K562 (cell line): ENCODE measurements around the gene PIBF1. TPM values are rescaled to one million over a fixed set of nuclear protein-coding genes. Genes with fewer than 3 reads are reported as not detected.
A peak's percentile ranks its signal among the peaks of the same experiment; 100 is the strongest.

Experiments
- ATAC-seq: fragments of 200-7000 bp; cut with Tn5 transposase; 3 replicates; pipeline ENCODE4 v1.9.1; 2020; ENCODE audit warnings: moderate library complexity
- BruUV-seq: library from RNA; stranded (reverse); fragments of 400-500 nt; replicated peaks from 2 replicates; lab custom pipeline; 2021; lab: Mats Ljungman, UMichigan
- CTCF ChIA-PET: fragments of 300-600 bp; formaldehyde crosslinking; extraction: SDS; loops from one replicate; lab custom pipeline; 2021; ENCODE audit warnings: low intra/inter-chr PET ratio; lab: Yijun Ruan, JAX
- POLR2A ChIA-PET: fragments of 300-600, 350-650 bp; sonication (Branson Sonifier 250); formaldehyde crosslinking; extraction: SDS; loops from one replicate; lab custom pipeline; 2021; ENCODE audit warnings: antibody characterized with exemption, inconsistent platforms; lab: Yijun Ruan, JAX
- DNase-seq, 4 experiments: peaks; one replicate each; pipeline versions ENCODE4 v3.0.0 to v3.0.0-alpha.2; 2011 to 2018; ENCODE audit warnings: low spot score in 3 of 4, mixed read lengths in 3 of 4; ENCODE audit errors: extremely low read depth in 1 of 4
- FAIRE-seq: peaks from 2 replicates; lab custom pipeline; 2011; peaks lifted over from hg19 to GRCh38; lab: Jason Lieb, UNC
- H2AFZ ChIP-seq: 2 replicates; pipeline ENCODE4 v1.6.0; 2011; ENCODE audit warnings: low read depth, low read length, control low read depth, inconsistent platforms
- H3K27ac ChIP-seq: fragments of 200-600 bp; 3 replicates; pipeline ENCODE4 v1.8.0; 2011; ENCODE audit warnings: low read depth, mild to moderate bottlenecking, control low read depth, inconsistent platforms, low read length, moderate library complexity, mixed read lengths; ENCODE audit errors: extremely low read depth
- H3K27me3 ChIP-seq, 2 experiments: fragments of 300-600 bp in 1 of 2; 2 replicates in 1 of 2; 3 replicates in 1 of 2; pipeline versions ENCODE4 v1.6.0 to v1.8.0; 2011; ENCODE audit warnings: inconsistent platforms in 2 of 2, low read length in 2 of 2, mild to moderate bottlenecking in 1 of 2, mixed read lengths in 1 of 2, moderate library complexity in 1 of 2; ENCODE audit not compliant: control insufficient read depth in 2 of 2, insufficient read depth in 2 of 2
- H3K36me3 ChIP-seq: fragments of 300-600 bp; 3 replicates; pipeline ENCODE4 v1.8.0; 2011; ENCODE audit warnings: mild to moderate bottlenecking, low read length, inconsistent platforms; ENCODE audit not compliant: control insufficient read depth, insufficient read depth
- H3K4me1 ChIP-seq, 2 experiments: fragments of 200-600 bp in 1 of 2; replicated peaks in 1 of 2; 2 replicates in 1 of 2; 3 replicates in 1 of 2; pipeline versions ENCODE4 v1.5.1 to v1.8.0; 2011; ENCODE audit warnings: inconsistent platforms in 2 of 2, low read length in 2 of 2, mild to moderate bottlenecking in 1 of 2, mixed read lengths in 1 of 2, moderate library complexity in 1 of 2; ENCODE audit not compliant: control insufficient read depth in 2 of 2, insufficient read depth in 2 of 2
- H3K4me2 ChIP-seq: 2 replicates; pipeline ENCODE4 v1.6.1; 2011; ENCODE audit warnings: low read length, control low read depth, inconsistent platforms, mixed read lengths; ENCODE audit not compliant: insufficient read depth
- H3K4me3 ChIP-seq: fragments of 200-600 bp; sonication (generic), shearing (Covaris generic); 2 replicates; pipeline ENCODE4 v1.5.1; 2016; ENCODE audit warnings: control low read depth, inconsistent platforms
- H3K79me2 ChIP-seq: fragments of 200-600 bp; 3 replicates; pipeline ENCODE4 v1.8.0; 2011; ENCODE audit warnings: low read length, inconsistent platforms; ENCODE audit not compliant: control insufficient read depth, insufficient read depth
- H3K9ac ChIP-seq, 2 experiments: 2 replicates each; pipeline versions ENCODE4 v1.6.0 to v1.6.1; 2011; ENCODE audit warnings: low read depth in 2 of 2, low read length in 2 of 2, control low read depth in 1 of 2, inconsistent platforms in 1 of 2, mild to moderate bottlenecking in 1 of 2, mixed read lengths in 1 of 2; ENCODE audit not compliant: insufficient read depth in 1 of 2
- H3K9me1 ChIP-seq: one replicate; pipeline ENCODE4 v1.6.0; 2011; ENCODE audit warnings: inconsistent platforms, mild to moderate bottlenecking, low read length, moderate library complexity; ENCODE audit not compliant: control insufficient read depth, insufficient read depth
- H3K9me3 ChIP-seq: replicated peaks from 2 replicates; pipeline ENCODE4 v1.5.1; 2011; ENCODE audit warnings: low read depth, low read length, inconsistent platforms; ENCODE audit not compliant: control insufficient read depth, insufficient read depth
- H4K20me1 ChIP-seq: replicated peaks from 2 replicates; pipeline ENCODE4 v1.6.1; 2011; ENCODE audit warnings: low read length, inconsistent platforms, mixed read lengths; ENCODE audit not compliant: control insufficient read depth, insufficient read depth
- BRCA1 ChIP-seq, 2 experiments: fragments of 450-650 bp in 1 of 2; sonication (generic) in 1 of 2; formaldehyde crosslinking in 1 of 2; IDR thresholded peaks; 2 replicates each; pipeline versions ENCODE4 v1.5.0 to v1.6.1; 2017 to 2020; ENCODE audit warnings: mild to moderate bottlenecking in 1 of 2, missing genetic modification reagents in 1 of 2
- C11orf30 ChIP-seq: fragments of 450-650 bp; IDR thresholded peaks from 2 replicates; pipeline ENCODE4 v1.6.1; 2016; ENCODE audit warnings: low read depth, mild to moderate bottlenecking
- FOSL1 ChIP-seq: fragments of 200-800 bp; sonication (Bioruptor generic); conservative IDR thresholded peaks from 2 replicates; pipeline ENCODE4 v1.6.1; 2016; ENCODE audit warnings: missing genetic modification characterization, missing compliant biosample characterization
- JUND ChIP-seq, 2 experiments: IDR thresholded peaks; 2 replicates in 1 of 2; 3 replicates in 1 of 2; pipeline ENCODE4 v1.6.1; 2011; ENCODE audit warnings: borderline replicate concordance in 2 of 2, low read depth in 2 of 2, low read length in 2 of 2, improper control_type of control experiment in 1 of 2, missing biosample characterization in 1 of 2, missing genetic modification characterization in 1 of 2, missing genetic modification reagents in 1 of 2
- LARP7 ChIP-seq: fragments of 450-650 bp; IDR thresholded peaks from 2 replicates; pipeline ENCODE4 v1.6.1; 2016
- MAFF ChIP-seq: IDR thresholded peaks from 2 replicates; pipeline ENCODE4 v1.6.1; 2012; ENCODE audit warnings: low read length, improper control_type of control experiment
- MAFG ChIP-seq: fragments of 450-650 bp; conservative IDR thresholded peaks from 2 replicates; pipeline ENCODE4 v1.6.1; 2016; ENCODE audit warnings: missing genetic modification characterization, missing compliant biosample characterization
- MAFK ChIP-seq: IDR thresholded peaks from 2 replicates; pipeline ENCODE4 v1.6.1; 2011; ENCODE audit warnings: low read length, improper control_type of control experiment
- MYNN ChIP-seq, 2 experiments: sonication (generic); formaldehyde crosslinking in 1 of 2; IDR thresholded peaks; 2 replicates each; pipeline versions ENCODE4 v1.5.0 to v1.6.1; 2016 to 2020; ENCODE audit warnings: antibody characterized with exemption in 1 of 2, missing genetic modification reagents in 1 of 2
- NFE2 ChIP-seq: IDR thresholded peaks from 2 replicates; pipeline ENCODE4 v1.6.1; 2014; ENCODE audit warnings: antibody characterized with exemption, low read depth
- POLR2A ChIP-seq: fragments of 450-650 bp; conservative IDR thresholded peaks from 2 replicates; pipeline ENCODE4 v1.6.1; 2016
- POLR3G ChIP-seq: IDR thresholded peaks from 2 replicates; pipeline ENCODE4 v1.6.1; 2011; ENCODE audit not compliant: insufficient read length, insufficient replicate concordance; ENCODE audit errors: extremely low read depth
- SPI1 ChIP-seq: IDR thresholded peaks from 2 replicates; pipeline ENCODE4 v1.6.1; 2011; ENCODE audit warnings: low read depth, low read length, control low read depth, borderline replicate concordance
- STAT5A ChIP-seq: IDR thresholded peaks from 2 replicates; pipeline ENCODE4 v1.6.1; 2012; ENCODE audit warnings: low read length, inconsistent platforms, borderline replicate concordance
- ZNF316 ChIP-seq: fragments of 450-650 bp; IDR thresholded peaks from 2 replicates; pipeline ENCODE4 v1.6.1; 2016
- WGBS: fragments of 100-300 bp; shearing (Covaris generic); methylation state at CpG from one replicate; pipeline ENCODE4 v1.1.6; 2016; ENCODE audit warnings: low coverage, mixed read lengths; ENCODE audit not compliant: insufficient coverage; ENCODE audit errors: missing lambda C conversion rate; 5-methylcytosine and 5-hydroxymethylcytosine counted together
- in situ Hi-C: fragments of 300-500 bp; cut with MboI; formaldehyde crosslinking; loops from 4 replicates; pipeline ENCODE4 v1.15.0; 2018; ENCODE audit warnings: inconsistent platforms, mixed read lengths
- intact Hi-C: fragments of 100-400 bp; cut with micrococcal nuclease; formaldehyde crosslinking; loops from 2 replicates; pipeline ENCODE4 v1.14.2; 2022
- polyA plus RNA-seq, 8 experiments: library from polyadenylated mRNA; depleted of rRNA in 4 of 8; stranded (reverse) in 5 of 8; unstranded in 3 of 8; fragments of >200 nt; fragmentation: Nextera tagmentation in 2 of 8; fragmentation: Illumina TruSeq in 1 of 8; extraction: Ambion mirVana in 2 of 8; extraction: Trizol in 1 of 8; gene quantifications; 2 replicates each; pipeline versions ENCODE4 v1.2.1 to v1.2.3, GENCODE V29; 2011 to 2014; ENCODE audit warnings: inconsistent platforms in 1 of 8, missing spikeins in 1 of 8
- total RNA-seq, 7 experiments: library from RNA; depleted of rRNA in 6 of 7; stranded (reverse); fragments of >200 nt in 6 of 7; fragmentation: Illumina TruSeq in 2 of 7; extraction: Trizol in 2 of 7; gene quantifications; 2 replicates each; pipeline versions ENCODE4 v1.2.1 to v1.2.3, GENCODE V29; 2011 to 2021; ENCODE audit warnings: low replicate concordance in 1 of 7
- TF ChIP-seq, protein P1 (sequence below): sonication (generic); formaldehyde crosslinking; IDR thresholded peaks from 2 replicates; pipeline ENCODE4 v1.8.1; 2023; ENCODE audit warnings: mild to moderate bottlenecking, missing genetic modification reagents
- TF ChIP-seq, protein P2 (sequence below): fragments of 250-450 bp; sonication (Bioruptor Pico); IDR thresholded peaks from 2 replicates; pipeline ENCODE4 v1.6.1; 2021; ENCODE audit warnings: mild to moderate bottlenecking
- TF ChIP-seq, protein P3 (sequence below): fragments of 250-450 bp; sonication (Bioruptor Pico); IDR thresholded peaks from 2 replicates; pipeline ENCODE4 v1.8.0; 2022; ENCODE audit warnings: moderate library complexity, mild to moderate bottlenecking, inconsistent platforms
- TF ChIP-seq, protein P4 (sequence below): fragments of 250-450 bp; sonication (Bioruptor Pico); IDR thresholded peaks from 2 replicates; pipeline ENCODE4 v1.8.0; 2021; ENCODE audit warnings: mild to moderate bottlenecking, moderate library complexity

The PIBF1 gene
- total and polyA plus RNA-seq, 9 of the 15 experiments (the other 6 are each of a cell fraction or from before 2014, with no cell fraction given) = 9.1 to 28.8 (median 14.7) TPM

DNA sequence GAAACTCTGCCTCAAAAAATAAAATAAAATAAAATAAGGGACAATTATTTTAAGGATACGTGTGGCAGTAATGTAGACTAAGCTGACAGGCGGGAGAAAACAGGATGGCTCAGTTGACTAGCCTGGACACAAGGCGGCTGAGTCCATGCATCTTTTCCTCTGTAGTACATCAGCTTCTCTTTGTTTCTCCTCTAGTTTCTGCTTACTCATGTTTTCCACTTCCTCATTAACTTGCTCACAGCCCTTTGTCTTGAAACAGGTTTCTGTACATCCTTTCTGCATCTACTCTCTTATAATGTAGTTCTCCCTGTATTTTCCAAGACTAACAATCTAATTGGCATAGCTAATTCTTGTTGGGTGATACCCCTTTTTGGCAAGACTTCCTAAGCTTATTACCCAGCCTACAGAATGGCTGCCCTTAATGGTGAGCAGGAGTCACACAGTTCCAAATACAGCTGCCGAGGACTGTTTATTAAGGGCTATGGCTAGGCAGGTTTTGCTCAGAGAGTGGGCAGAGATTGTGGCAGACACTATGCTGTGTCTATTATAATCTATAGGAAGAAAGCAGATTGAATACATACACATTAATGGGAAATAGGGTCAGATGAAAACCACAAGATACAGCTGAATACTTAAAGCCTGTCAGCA is 218.2 kb downstream of the PIBF1 start:
- H3K9me1 ChIP-seq = no peaks in the 10 kb centered on the region
- TF ChIP-seq, protein P1, sequence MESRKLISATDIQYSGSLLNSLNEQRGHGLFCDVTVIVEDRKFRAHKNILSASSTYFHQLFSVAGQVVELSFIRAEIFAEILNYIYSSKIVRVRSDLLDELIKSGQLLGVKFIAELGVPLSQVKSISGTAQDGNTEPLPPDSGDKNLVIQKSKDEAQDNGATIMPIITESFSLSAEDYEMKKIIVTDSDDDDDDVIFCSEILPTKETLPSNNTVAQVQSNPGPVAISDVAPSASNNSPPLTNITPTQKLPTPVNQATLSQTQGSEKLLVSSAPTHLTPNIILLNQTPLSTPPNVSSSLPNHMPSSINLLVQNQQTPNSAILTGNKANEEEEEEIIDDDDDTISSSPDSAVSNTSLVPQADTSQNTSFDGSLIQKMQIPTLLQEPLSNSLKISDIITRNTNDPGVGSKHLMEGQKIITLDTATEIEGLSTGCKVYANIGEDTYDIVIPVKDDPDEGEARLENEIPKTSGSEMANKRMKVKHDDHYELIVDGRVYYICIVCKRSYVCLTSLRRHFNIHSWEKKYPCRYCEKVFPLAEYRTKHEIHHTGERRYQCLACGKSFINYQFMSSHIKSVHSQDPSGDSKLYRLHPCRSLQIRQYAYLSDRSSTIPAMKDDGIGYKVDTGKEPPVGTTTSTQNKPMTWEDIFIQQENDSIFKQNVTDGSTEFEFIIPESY = no peak
- peak; percentile 81 for TF ChIP-seq C11orf30
- peak; percentile 57 for TF ChIP-seq MAFG (tag)
- TF ChIP-seq JUND (IDR thresholded peaks at IDR 0.05; ENCODE audit: borderline replicate concordance, low read depth, low read length) = no peak
- no peak for TF ChIP-seq JUND (tag; IDR thresholded peaks at IDR 0.05; ENCODE audit: borderline replicate concordance, low read depth, low read length)
- TF ChIP-seq FOSL1 (tag) = no peak
- peak; percentile 28; the same call in 1 of the 2 replicates for TF ChIP-seq MAFF
- TF ChIP-seq, protein P2, sequence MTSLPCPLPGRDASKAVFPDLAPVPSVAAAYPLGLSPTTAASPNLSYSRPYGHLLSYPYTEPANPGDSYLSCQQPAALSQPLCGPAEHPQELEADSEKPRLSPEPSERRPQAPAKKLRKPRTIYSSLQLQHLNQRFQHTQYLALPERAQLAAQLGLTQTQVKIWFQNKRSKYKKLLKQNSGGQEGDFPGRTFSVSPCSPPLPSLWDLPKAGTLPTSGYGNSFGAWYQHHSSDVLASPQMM (CRISPR knock-in tag) = no peak
- TF ChIP-seq STAT5A = no peak
- TF ChIP-seq BRCA1 (IDR thresholded peaks at IDR 0.05) = no peak
- no peak for TF ChIP-seq BRCA1 (CRISPR knock-in tag; IDR thresholded peaks at IDR 0.05)
- no peak for TF ChIP-seq POLR2A
- TF ChIP-seq POLR3G = no peak
- peak; percentile 82 for TF ChIP-seq ZNF316
- TF ChIP-seq, protein P3, sequence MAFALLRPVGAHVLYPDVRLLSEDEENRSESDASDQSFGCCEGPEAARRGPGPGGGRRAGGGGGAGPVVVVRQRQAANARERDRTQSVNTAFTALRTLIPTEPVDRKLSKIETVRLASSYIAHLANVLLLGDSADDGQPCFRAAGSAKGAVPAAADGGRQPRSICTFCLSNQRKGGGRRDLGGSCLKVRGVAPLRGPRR (CRISPR knock-in tag) = no peak
- no peak for TF ChIP-seq MYNN (IDR thresholded peaks at IDR 0.05)
- no peak for TF ChIP-seq MYNN (CRISPR knock-in tag; IDR thresholded peaks at IDR 0.05)
- TF ChIP-seq, protein P4, sequence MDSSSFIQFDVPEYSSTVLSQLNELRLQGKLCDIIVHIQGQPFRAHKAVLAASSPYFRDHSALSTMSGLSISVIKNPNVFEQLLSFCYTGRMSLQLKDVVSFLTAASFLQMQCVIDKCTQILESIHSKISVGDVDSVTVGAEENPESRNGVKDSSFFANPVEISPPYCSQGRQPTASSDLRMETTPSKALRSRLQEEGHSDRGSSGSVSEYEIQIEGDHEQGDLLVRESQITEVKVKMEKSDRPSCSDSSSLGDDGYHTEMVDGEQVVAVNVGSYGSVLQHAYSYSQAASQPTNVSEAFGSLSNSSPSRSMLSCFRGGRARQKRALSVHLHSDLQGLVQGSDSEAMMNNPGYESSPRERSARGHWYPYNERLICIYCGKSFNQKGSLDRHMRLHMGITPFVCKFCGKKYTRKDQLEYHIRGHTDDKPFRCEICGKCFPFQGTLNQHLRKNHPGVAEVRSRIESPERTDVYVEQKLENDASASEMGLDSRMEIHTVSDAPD = no peak
- TF ChIP-seq NFE2 = peak; percentile 72
- peak; percentile 89 for TF ChIP-seq SPI1
- TF ChIP-seq LARP7 = no peak
- TF ChIP-seq MAFK = peak; percentile 55
- FAIRE-seq (no peak), ATAC-seq (peak; percentile 49; the same call in 1 of the 3 replicates), DNase-seq (peak in 1 of 4 experiments; percentile 3)
- intact Hi-C loops (no loop called here), in situ Hi-C loops (no loop called here)
- no peaks in the 10 kb centered on the region; a peak in 1 of 5 replicates for H3K4me1 ChIP-seq
- no peak overlapping the region for H2AFZ ChIP-seq
- no peak overlapping the region for H3K4me3 ChIP-seq
- CTCF ChIA-PET = no interaction called here
- H3K27ac ChIP-seq = no peak overlapping the region
- H3K27me3 ChIP-seq = no peaks in the 10 kb centered on the region
- POLR2A ChIA-PET = no interaction called here
- no peak overlapping the region for H3K9ac ChIP-seq
- no peaks in the 10 kb centered on the region for H4K20me1 ChIP-seq
- BruUV-seq = no TSS peak
- H3K79me2 ChIP-seq = no peaks in the 10 kb centered on the region
- WGBS = 87% methylated on average over 4 of the region's 4 CpGs
- peaks cover 8% of the 10 kb centered on the region; the same call in 1 of the 3 replicates for H3K36me3 ChIP-seq
- H3K4me2 ChIP-seq = no peak overlapping the region
- H3K9me3 ChIP-seq = no peaks in the 10 kb centered on the region
